Measurements from ENCODE around the gene ZAP70.

DNA sequence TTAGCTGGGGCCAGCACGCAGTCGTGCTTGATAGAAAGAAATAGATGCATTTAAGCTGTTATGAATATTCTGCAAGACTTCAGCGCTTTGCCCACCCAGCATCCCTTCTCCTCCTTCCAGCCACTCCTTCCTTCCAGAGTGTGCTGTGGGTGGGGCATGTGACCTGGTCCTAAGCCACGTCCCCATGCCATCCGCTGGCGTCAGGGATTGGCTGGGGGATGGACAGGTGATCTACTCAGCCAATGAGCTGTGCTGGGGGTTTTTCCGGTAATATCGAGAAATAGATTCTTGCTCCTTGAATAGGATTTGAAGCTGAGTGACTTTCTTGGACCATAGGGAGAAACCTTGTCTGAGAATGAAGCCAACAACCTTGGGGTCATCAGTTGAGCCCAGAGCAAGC, 4.8 kb upstream of the ZAP70 start:
- TF ChIP-seq, protein P1, sequence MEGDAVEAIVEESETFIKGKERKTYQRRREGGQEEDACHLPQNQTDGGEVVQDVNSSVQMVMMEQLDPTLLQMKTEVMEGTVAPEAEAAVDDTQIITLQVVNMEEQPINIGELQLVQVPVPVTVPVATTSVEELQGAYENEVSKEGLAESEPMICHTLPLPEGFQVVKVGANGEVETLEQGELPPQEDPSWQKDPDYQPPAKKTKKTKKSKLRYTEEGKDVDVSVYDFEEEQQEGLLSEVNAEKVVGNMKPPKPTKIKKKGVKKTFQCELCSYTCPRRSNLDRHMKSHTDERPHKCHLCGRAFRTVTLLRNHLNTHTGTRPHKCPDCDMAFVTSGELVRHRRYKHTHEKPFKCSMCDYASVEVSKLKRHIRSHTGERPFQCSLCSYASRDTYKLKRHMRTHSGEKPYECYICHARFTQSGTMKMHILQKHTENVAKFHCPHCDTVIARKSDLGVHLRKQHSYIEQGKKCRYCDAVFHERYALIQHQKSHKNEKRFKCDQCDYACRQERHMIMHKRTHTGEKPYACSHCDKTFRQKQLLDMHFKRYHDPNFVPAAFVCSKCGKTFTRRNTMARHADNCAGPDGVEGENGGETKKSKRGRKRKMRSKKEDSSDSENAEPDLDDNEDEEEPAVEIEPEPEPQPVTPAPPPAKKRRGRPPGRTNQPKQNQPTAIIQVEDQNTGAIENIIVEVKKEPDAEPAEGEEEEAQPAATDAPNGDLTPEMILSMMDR (IDR thresholded peaks at IDR 0.05; ENCODE audit: low read depth, low read length, poor library complexity, severe bottlenecking) = no peak
- no peak for TF ChIP-seq EZH2phosphoT487 (IDR thresholded peaks at IDR 0.05; ENCODE audit: borderline replicate concordance, low read length)

Measured in DOHH2 (cell line).